Measurements from ENCODE around the gene WWTR1. TPM values are rescaled to one million over a fixed set of nuclear protein-coding genes. Genes with fewer than 3 reads are reported as not detected.

WWTR1 gene
- total RNA-seq, 1 donor from 2014 or later = 0.73 TPM

GRCh38 chr3:149581248-149581647 lies 76.6 kb downstream of the WWTR1 start:
- Mint-ChIP-seq H3K9me3 (no peaks in the 10 kb centered on the region), H3K4me1 (peaks cover 5% of the 10 kb centered on the region), H3K4me3 (no peak overlapping the region), H3K36me3 (ENCODE audit: low read depth) (no peaks in the 10 kb centered on the region), H3K27me3 (no peaks in the 10 kb centered on the region), H3K27ac (no peak overlapping the region)
- intact Hi-C loops (cut with micrococcal nuclease) = no loop called here
- no peak for TF ChIP-seq CTCF (IDR thresholded peaks at IDR 0.05)
- ChIA-PET CTCF (interaction anchor here (2.0 kb wide), 1 partner anchor 12 kb away, joined by 7 read pairs; no protein-coding TSS in a partner anchor), POLR2A (no interaction called here)
- ATAC-seq (ENCODE audit: low read depth) (no peak), DNase-seq (no peak)

GRCh38 chr3:149579838-149580542 lies 77.8 kb downstream of the WWTR1 start:
- H3K27ac Mint-ChIP-seq = no peak overlapping the region
- intact Hi-C loops (cut with micrococcal nuclease) = no loop called here
- peaks cover 4% of the 10 kb centered on the region for H3K4me1 Mint-ChIP-seq
- ATAC-seq (ENCODE audit: low read depth) (no peak), DNase-seq (no peak)
- H3K36me3 Mint-ChIP-seq (ENCODE audit: low read depth) = no peaks in the 10 kb centered on the region
- TF ChIP-seq CTCF (IDR thresholded peaks at IDR 0.05) = no peak
- H3K9me3 Mint-ChIP-seq = no peaks in the 10 kb centered on the region
- H3K4me3 Mint-ChIP-seq = no peak overlapping the region
- no peaks in the 10 kb centered on the region for H3K27me3 Mint-ChIP-seq
- ChIA-PET POLR2A (no interaction called here), CTCF (interaction anchor here (2.0 kb wide), 1 partner anchor 11 kb away, joined by 7 read pairs; no protein-coding TSS in a partner anchor)

GRCh38 chr3:149579161-149579560 lies 78.7 kb downstream of the WWTR1 start:
- CTCF ChIA-PET = no interaction called here
- Mint-ChIP-seq H3K4me1 (peaks cover 4% of the 10 kb centered on the region), H3K4me3 (no peak overlapping the region), H3K9me3 (no peaks in the 10 kb centered on the region), H3K27ac (no peak overlapping the region), H3K36me3 (ENCODE audit: low read depth) (no peaks in the 10 kb centered on the region), H3K27me3 (no peaks in the 10 kb centered on the region)
- no peak for TF ChIP-seq CTCF (IDR thresholded peaks at IDR 0.05)
- DNase-seq (no peak), ATAC-seq (ENCODE audit: low read depth) (no peak)
- POLR2A ChIA-PET = no interaction called here
- intact Hi-C loops (cut with micrococcal nuclease) = no loop called here

- Mint-ChIP-seq H3K9me3 (no peaks in the 10 kb centered on the region), H3K4me1 (peaks cover 4% of the 10 kb centered on the region), H3K36me3 (ENCODE audit: low read depth) (no peaks in the 10 kb centered on the region), H3K27ac (no peak overlapping the region), H3K27me3 (no peaks in the 10 kb centered on the region), H3K4me3 (no peak overlapping the region)
- ATAC-seq (ENCODE audit: low read depth) (no peak), DNase-seq (no peak)
- intact Hi-C loops (cut with micrococcal nuclease) = no loop called here
- ChIA-PET POLR2A (no interaction called here), CTCF (no interaction called here)
- TF ChIP-seq CTCF (IDR thresholded peaks at IDR 0.05) = no peak
Observed at GRCh38 chr3:149577801-149578200, 80.0 kb downstream of the WWTR1 start.

- TF ChIP-seq CTCF (IDR thresholded peaks at IDR 0.05) = no peak
- Mint-ChIP-seq H3K27me3 (no peaks in the 10 kb centered on the region), H3K4me3 (no peak overlapping the region), H3K4me1 (peaks cover 4% of the 10 kb centered on the region), H3K36me3 (ENCODE audit: low read depth) (no peaks in the 10 kb centered on the region), H3K9me3 (no peaks in the 10 kb centered on the region), H3K27ac (no peak overlapping the region)
- POLR2A ChIA-PET = no interaction called here
- intact Hi-C loops (cut with micrococcal nuclease) = no loop called here
- no peak for ATAC-seq (ENCODE audit: low read depth)
- DNase-seq = no peak
- CTCF ChIA-PET = no interaction called here
Observed at GRCh38 chr3:149575961-149576564, 81.8 kb downstream of the WWTR1 start.
